GM18858 (cell line): ENCODE data around the gene FMNL2.
A peak's percentile ranks its signal among the peaks of the same experiment; 100 is the strongest.

Source experiments
- ATAC-seq: cut with Tn5 transposase; IDR thresholded peaks from one replicate; pipeline ENCODE4 v1.9.1; 2021; ENCODE audit not compliant: unreplicated experiment

The FMNL2 gene

GRCh38 chr2:152569186-152569585 lies 234.2 kb downstream of the FMNL2 start:
- no peak for ATAC-seq

- no peak for ATAC-seq
Measured at GRCh38 chr2:152571048-152571766, 236.2 kb downstream of the FMNL2 start.

GRCh38 chr2:152572031-152572430 lies 237.1 kb downstream of the FMNL2 start:
- no peak for ATAC-seq

- ATAC-seq, result peak; percentile 98
Measured at GRCh38 chr2:152573168-152573567, 238.2 kb downstream of the FMNL2 start.

- ATAC-seq, result no peak
Measured at GRCh38 chr2:152577579-152577978, 242.6 kb downstream of the FMNL2 start.

- no peak for ATAC-seq
Measured at GRCh38 chr2:152578573-152578972, 243.6 kb downstream of the FMNL2 start.

- no peak for ATAC-seq
Measured at GRCh38 chr2:152580714-152581113, 245.7 kb downstream of the FMNL2 start.

GRCh38 chr2:152581360-152581759 lies 246.4 kb downstream of the FMNL2 start:
- no peak for ATAC-seq

GRCh38 chr2:152582081-152582480 lies 247.1 kb downstream of the FMNL2 start:
- ATAC-seq, result no peak

- ATAC-seq, result no peak
Measured at GRCh38 chr2:152583512-152584229, 248.7 kb downstream of the FMNL2 start.

GRCh38 chr2:152584301-152584700 lies 249.3 kb downstream of the FMNL2 start:
- no peak for ATAC-seq

- ATAC-seq, result no peak
Measured at GRCh38 chr2:152585830-152586484, 251.0 kb downstream of the FMNL2 start.

- no peak for ATAC-seq
Measured at GRCh38 chr2:152587187-152587947, 252.4 kb downstream of the FMNL2 start.

- ATAC-seq, result no peak
Measured at GRCh38 chr2:152588998-152589397, 254.0 kb downstream of the FMNL2 start.

- peak; percentile 87 for ATAC-seq
Measured at GRCh38 chr2:152594022-152594766, 259.2 kb downstream of the FMNL2 start.

- no peak for ATAC-seq
Measured at GRCh38 chr2:152594792-152595191, 259.8 kb downstream of the FMNL2 start.

GRCh38 chr2:152598975-152599759 lies 264.2 kb downstream of the FMNL2 start:
- no peak for ATAC-seq

GRCh38 chr2:152600051-152600657 lies 265.2 kb downstream of the FMNL2 start:
- ATAC-seq, result no peak

GRCh38 chr2:152600697-152601096 lies 265.7 kb downstream of the FMNL2 start:
- ATAC-seq, result no peak
